Measurements from ENCODE around the gene PNMA6E.

DNA sequence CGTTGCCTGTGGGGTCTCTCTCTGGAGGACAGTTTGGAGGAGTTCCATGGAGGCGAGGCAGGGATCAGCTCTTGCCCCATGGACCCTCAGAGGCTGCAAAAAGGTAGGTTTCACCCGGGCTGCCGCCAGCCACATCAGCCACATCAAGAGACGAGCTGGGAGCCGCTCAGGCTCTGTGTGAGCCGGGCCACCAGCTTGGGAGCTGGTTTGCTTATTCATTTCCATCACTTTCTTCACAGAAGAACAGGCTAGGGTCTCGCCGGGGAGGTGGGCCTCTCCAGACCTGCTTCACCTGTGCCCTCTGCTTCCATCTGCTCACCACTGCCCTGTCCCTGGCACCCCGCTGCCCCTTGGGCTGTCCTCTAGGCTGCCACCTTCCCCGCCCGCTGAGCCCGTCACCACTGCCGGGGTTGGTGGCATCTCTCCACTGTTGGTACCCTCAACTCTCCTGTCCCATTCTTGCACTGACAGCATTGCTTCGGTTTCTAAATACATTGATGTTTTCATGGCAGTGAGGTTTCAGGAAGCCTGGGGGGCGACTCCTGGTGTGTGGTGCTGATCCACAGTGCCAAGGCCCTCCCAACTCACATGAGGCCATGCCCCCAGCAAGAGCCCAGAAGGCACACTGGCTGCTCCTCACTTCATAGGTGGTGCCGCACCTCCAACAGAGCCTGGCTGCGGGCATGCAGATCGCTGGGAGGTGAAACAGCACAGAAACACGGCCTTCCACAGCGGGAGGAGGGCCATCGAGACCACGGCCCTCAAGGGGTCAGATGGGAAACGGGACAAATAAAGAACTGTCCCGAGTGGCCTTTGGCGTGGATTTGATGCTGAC lies 49.2 kb upstream of the PNMA6E start:
- TF ChIP-seq, protein P1, sequence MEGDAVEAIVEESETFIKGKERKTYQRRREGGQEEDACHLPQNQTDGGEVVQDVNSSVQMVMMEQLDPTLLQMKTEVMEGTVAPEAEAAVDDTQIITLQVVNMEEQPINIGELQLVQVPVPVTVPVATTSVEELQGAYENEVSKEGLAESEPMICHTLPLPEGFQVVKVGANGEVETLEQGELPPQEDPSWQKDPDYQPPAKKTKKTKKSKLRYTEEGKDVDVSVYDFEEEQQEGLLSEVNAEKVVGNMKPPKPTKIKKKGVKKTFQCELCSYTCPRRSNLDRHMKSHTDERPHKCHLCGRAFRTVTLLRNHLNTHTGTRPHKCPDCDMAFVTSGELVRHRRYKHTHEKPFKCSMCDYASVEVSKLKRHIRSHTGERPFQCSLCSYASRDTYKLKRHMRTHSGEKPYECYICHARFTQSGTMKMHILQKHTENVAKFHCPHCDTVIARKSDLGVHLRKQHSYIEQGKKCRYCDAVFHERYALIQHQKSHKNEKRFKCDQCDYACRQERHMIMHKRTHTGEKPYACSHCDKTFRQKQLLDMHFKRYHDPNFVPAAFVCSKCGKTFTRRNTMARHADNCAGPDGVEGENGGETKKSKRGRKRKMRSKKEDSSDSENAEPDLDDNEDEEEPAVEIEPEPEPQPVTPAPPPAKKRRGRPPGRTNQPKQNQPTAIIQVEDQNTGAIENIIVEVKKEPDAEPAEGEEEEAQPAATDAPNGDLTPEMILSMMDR (IDR thresholded peaks at IDR 0.05; ENCODE audit: insufficient read depth, low read depth, low read length), result no peak
- TF ChIP-seq EZH2 (IDR thresholded peaks at IDR 0.05; ENCODE audit: insufficient read depth, low read length), result no peak

All from astrocyte (in vitro differentiated cells and primary cell).